Aorta (tissue), 5 donors: Measurements from ENCODE around the gene RABGAP1L. TPM values are rescaled to one million over a fixed set of nuclear protein-coding genes. Genes with fewer than 3 reads are reported as not detected.

Source experiments
- ATAC-seq: fragments of 200-7000 bp; cut with Tn5 transposase; one replicate; pipeline ENCODE4 v1.9.1; 2022; ENCODE audit warnings: moderate library complexity; ENCODE audit not compliant: low FRiP score
- DNase-seq, 2 donors: peaks; one replicate each; pipeline ENCODE4 v3.0.0-alpha.2; 2020
- H3K27ac ChIP-seq, 2 donors: one replicate each; pipeline ENCODE4 v1.5.1; 2013; ENCODE audit warnings: low read length in 2 of 2, mild to moderate bottlenecking in 2 of 2, moderate library complexity in 2 of 2, control low read depth in 1 of 2, inconsistent platforms in 1 of 2, low read depth in 1 of 2
- H3K27me3 ChIP-seq, 2 donors: one replicate each; pipeline ENCODE4 v1.6.1; 2013; ENCODE audit warnings: control low read depth in 1 of 2, low read length in 1 of 2, mild to moderate bottlenecking in 1 of 2, moderate library complexity in 1 of 2; ENCODE audit not compliant: insufficient read depth in 2 of 2, control insufficient read depth in 1 of 2
- H3K36me3 ChIP-seq, 2 donors: one replicate each; pipeline ENCODE4 v1.6.1; 2013; ENCODE audit warnings: control low read depth in 1 of 2, low read length in 1 of 2, mild to moderate bottlenecking in 1 of 2; ENCODE audit not compliant: insufficient read depth in 2 of 2, control insufficient read depth in 1 of 2
- H3K4me1 ChIP-seq, 2 donors: one replicate each; pipeline ENCODE4 v1.6.1; 2013; ENCODE audit warnings: low read length in 2 of 2, control low read depth in 1 of 2, mild to moderate bottlenecking in 1 of 2, moderate library complexity in 1 of 2; ENCODE audit not compliant: insufficient read depth in 2 of 2, control insufficient read depth in 1 of 2
- H3K4me3 ChIP-seq, 2 donors: one replicate each; pipeline ENCODE4 v1.5.1; 2013; ENCODE audit warnings: low read length in 2 of 2, control low read depth in 1 of 2, mild to moderate bottlenecking in 1 of 2
- H3K9me3 ChIP-seq: one replicate; pipeline ENCODE4 v1.6.1; 2013; ENCODE audit warnings: mild to moderate bottlenecking, low read length; ENCODE audit not compliant: control insufficient read depth
- WGBS, 2 donors: extraction: QIAGEN DNeasy Blood & Tissue Kit; methylation state at CpG; one replicate each; pipeline ENCODE4 v1.1.7; 2013; 5-methylcytosine and 5-hydroxymethylcytosine counted together
- intact Hi-C, 2 donors: fragments of 100-400 bp; cut with DNase I; formaldehyde crosslinking; loops; one replicate each; pipeline versions ENCODE4 v1.14.2 to v1.15.0; 2022
- polyA plus RNA-seq, 2 donors: library from polyadenylated mRNA; stranded (reverse); fragments of 200-250 nt; gene quantifications; one replicate each; pipeline ENCODE4 v1.2.3, GENCODE V29; 2013
- total RNA-seq, 2 donors: library from RNA; stranded (reverse); fragmentation: NEBNext Ultra II Directional; extraction: Animal tissue kit (Norgen Biotek cat#: 25700); gene quantifications; one replicate each; pipeline ENCODE4 v1.2.1, GENCODE V29; 2021
- donor health status: healthy with polysubstance abuse.
- donor health status: Bipolar disorder and iron deficiency.
- donor health status: DM: no; HTN: no; CAD: no.
- donor health status: DM: no; HTN: no; CAD: no.
- donor health status: DM: yes; HTN: yes; CAD: no.

Gene RABGAP1L
- total and polyA plus RNA-seq, 4 donors: 14.8 to 56.4 (median 38.4) TPM

DNA sequence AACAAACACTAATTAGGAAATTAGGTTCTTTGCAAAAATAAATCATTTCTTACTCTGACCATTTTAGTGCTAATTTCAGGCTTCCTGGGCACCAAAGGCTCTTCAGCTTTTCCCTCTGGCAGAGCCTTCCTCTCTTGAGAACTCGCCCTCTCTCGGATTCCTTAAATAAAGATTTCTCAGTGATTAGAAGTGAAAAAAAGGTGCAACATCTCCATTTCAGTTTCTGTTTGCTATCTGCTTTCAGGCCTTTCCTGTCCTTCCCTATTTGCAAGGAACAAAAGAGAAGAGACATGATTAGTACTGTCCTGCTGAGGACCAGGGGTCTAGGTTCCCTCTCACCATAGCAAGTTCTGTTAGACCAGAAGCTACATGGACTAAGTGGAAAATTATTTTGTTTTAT is 812.6 kb downstream of the RABGAP1L start:
- WGBS, 2 donors: 89 to 90% methylated on average over 2 of the region's 2 CpGs

GRCh38 chr1:174974711-174975119 is 815.4 kb downstream of the RABGAP1L start:
- Histone ChIP-seq H3K4me1 (no peaks in the 10 kb centered on the region), H3K27ac (no peak overlapping the region), H3K36me3 (peaks cover 2 to 5% of the 10 kb centered on the region in 2 donors), H3K27me3 (no peaks in the 10 kb centered on the region), H3K4me3 (no peak overlapping the region), H3K9me3 (no peaks in the 10 kb centered on the region)
- 95 to 96% methylated on average over 2 of the region's 2 CpGs for WGBS, 2 donors
- intact Hi-C loops: no loop called here
- DNase-seq (no peak), ATAC-seq (no peak)

More for the DNA sequence above, 812.6 kb downstream of the RABGAP1L start:
- intact Hi-C loops: no loop called here
- no peaks in the 10 kb centered on the region for H3K27me3 ChIP-seq
- DNase-seq (no peak), ATAC-seq (no peak)
- no peak overlapping the region for H3K27ac ChIP-seq
- H3K4me3 ChIP-seq: no peak overlapping the region
- peaks cover 0 to 2% of the 10 kb centered on the region in 2 donors for H3K36me3 ChIP-seq
- no peaks in the 10 kb centered on the region for H3K4me1 ChIP-seq
- H3K9me3 ChIP-seq: no peaks in the 10 kb centered on the region

GRCh38 chr1:174975764-174976163 is 816.4 kb downstream of the RABGAP1L start:
- 45 to 55% methylated on average over 1 of the region's 1 CpG for WGBS, 2 donors
- H3K4me3 ChIP-seq: no peak overlapping the region
- ATAC-seq (no peak), DNase-seq (no peak)
- peaks cover 2 to 5% of the 10 kb centered on the region in 2 donors for H3K36me3 ChIP-seq
- H3K4me1 ChIP-seq: no peaks in the 10 kb centered on the region
- H3K27me3 ChIP-seq: no peaks in the 10 kb centered on the region
- no peaks in the 10 kb centered on the region for H3K9me3 ChIP-seq
- intact Hi-C loops: no loop called here
- no peak overlapping the region for H3K27ac ChIP-seq

- Histone ChIP-seq H3K27me3 (no peaks in the 10 kb centered on the region), H3K27ac (no peak overlapping the region), H3K36me3 (peaks cover 2 to 5% of the 10 kb centered on the region in 2 donors), H3K4me1 (no peaks in the 10 kb centered on the region), H3K9me3 (no peaks in the 10 kb centered on the region), H3K4me3 (no peak overlapping the region)
- DNase-seq (no peak), ATAC-seq (no peak)
- 92 to 96% methylated on average over 4 of the region's 4 CpGs for WGBS, 2 donors
- intact Hi-C loops: no loop called here
These were observed 817.3 kb downstream of the RABGAP1L start for GRCh38 chr1:174976436-174977108.

DNA sequence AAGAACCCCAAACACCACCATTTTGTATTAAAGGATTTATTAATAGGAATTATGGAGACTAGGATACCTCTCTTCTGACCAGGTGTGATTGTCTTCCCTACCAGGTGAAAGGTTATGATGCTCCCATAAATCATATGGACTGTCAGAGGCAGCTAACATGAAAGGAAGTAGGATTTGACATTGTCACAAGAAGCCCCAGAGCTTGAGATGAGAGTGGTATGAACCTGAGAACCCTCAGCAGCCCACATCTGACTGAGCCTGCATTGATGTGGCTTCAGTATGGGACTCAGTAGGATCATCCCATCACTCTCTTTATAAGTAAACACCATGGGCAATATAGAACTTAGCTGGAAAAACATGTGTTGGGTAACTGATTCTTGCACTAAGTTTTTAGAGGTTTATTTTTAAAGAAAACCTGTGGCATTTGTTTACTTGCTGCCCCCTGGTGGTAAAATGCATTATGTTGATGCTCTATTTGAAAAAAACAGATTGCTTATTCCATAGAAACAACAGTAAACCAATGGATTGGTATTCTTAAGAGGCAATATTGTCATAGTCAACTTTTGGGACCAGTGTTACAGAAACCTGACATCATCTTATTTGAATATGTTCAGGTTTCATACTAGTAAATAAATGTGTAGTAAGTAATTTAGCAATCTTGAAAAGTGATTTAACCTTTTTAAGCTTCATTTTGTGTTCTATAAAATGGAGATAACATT is 823.8 kb downstream of the RABGAP1L start:
- intact Hi-C loops: loop anchor here (1.0 to 5.0 kb wide), 2 partner anchors 211 to 213 kb away; no protein-coding TSS in a partner anchor
- Histone ChIP-seq H3K36me3 (peaks cover 0 to 5% of the 10 kb centered on the region in 2 donors), H3K4me3 (no peak overlapping the region), H3K9me3 (no peaks in the 10 kb centered on the region), H3K4me1 (no peaks in the 10 kb centered on the region), H3K27me3 (no peaks in the 10 kb centered on the region), H3K27ac (no peak overlapping the region)
- ATAC-seq (no peak), DNase-seq (no peak)

- Histone ChIP-seq H3K4me3 (no peak overlapping the region), H3K4me1 (no peaks in the 10 kb centered on the region), H3K27ac (no peak overlapping the region), H3K36me3 (no peaks in the 10 kb centered on the region), H3K9me3 (no peaks in the 10 kb centered on the region), H3K27me3 (no peaks in the 10 kb centered on the region)
- DNase-seq: no peak
- ATAC-seq: no peak
- intact Hi-C loops: loop anchor here in 1 of 2 donors (5.0 kb wide), 1 partner anchor 213 kb away; no protein-coding TSS in a partner anchor
- 94 to 95% methylated on average over 4 of the region's 4 CpGs for WGBS, 2 donors
These were observed 825.6 kb downstream of the RABGAP1L start for GRCh38 chr1:174984952-174985351.

- Histone ChIP-seq H3K27me3 (no peaks in the 10 kb centered on the region), H3K36me3 (no peaks in the 10 kb centered on the region), H3K27ac (no peak overlapping the region), H3K4me1 (no peaks in the 10 kb centered on the region), H3K9me3 (no peaks in the 10 kb centered on the region), H3K4me3 (no peak overlapping the region)
- intact Hi-C loops: no loop called here
- ATAC-seq: no peak
- no peak for DNase-seq
These were observed 829.2 kb downstream of the RABGAP1L start for GRCh38 chr1:174988539-174988938.

DNA sequence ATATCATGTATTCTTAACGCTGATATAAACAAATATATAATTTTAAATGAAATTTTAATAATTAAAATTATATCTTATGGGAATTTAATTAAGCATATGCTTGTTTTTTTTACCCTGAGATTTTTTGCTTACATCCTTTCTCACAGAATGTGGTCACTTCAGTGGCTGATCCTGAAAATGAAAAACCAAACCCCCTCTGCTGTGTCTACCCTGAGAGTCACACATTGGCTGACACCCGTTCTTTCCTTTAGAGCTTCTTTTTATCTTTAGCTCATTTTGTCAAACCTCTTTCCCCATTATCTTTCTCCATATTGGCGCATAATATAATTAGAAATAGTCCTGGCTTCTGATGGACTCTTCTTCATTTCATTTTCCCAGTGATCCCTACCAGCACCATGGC is 829.7 kb downstream of the RABGAP1L start:
- whole genome bisulfite sequencing, 2 donors: 95% methylated on average over 3 of the region's 3 CpGs

More for the DNA sequence above, 829.7 kb downstream of the RABGAP1L start:
- no peak for DNase-seq
- H3K27ac ChIP-seq: no peak overlapping the region
- no peaks in the 10 kb centered on the region for H3K9me3 ChIP-seq
- intact Hi-C loops: no loop called here
- no peaks in the 10 kb centered on the region for H3K4me1 ChIP-seq
- H3K36me3 ChIP-seq: peaks cover under 1 to 2% of the 10 kb centered on the region in 2 donors
- no peaks in the 10 kb centered on the region for H3K27me3 ChIP-seq
- ATAC-seq: no peak
- H3K4me3 ChIP-seq: no peak overlapping the region
